ENCODE results near the gene DGKG.

DGKG gene

DNA sequence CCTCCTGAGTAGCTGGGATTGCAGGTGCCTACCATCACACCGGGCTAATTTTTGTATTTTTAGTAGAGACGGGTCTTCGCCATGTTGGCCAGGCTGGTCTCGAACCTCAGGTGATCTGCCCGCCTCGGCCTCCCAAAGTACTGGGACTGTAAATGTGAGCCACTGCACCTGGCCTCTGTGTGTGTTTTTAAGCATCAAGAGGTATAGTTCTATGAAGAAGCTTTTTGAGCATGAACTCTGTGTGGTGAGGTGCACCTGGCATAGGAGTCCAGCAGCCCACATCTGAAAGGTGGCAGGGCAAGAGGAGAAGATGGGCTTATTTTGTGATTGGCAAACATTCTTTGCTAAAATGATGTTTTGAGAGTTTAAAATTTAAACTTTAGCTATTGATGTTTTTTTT is 118.0 kb downstream of the DGKG start:
- H3K36me3 ChIP-seq (ENCODE audit: insufficient read depth, insufficient read length, low read length), result no peaks in the 10 kb centered on the region
- DNase-seq (ENCODE audit: low read depth, low spot score), result no peak
- TF ChIP-seq SUZ12 (IDR thresholded peaks at IDR 0.05; ENCODE audit: extremely low read depth, insufficient read depth, insufficient read length) (no peak), ZNF274 (IDR thresholded peaks at IDR 0.05; ENCODE audit: low read depth, low read length) (no peak), YY1 (IDR thresholded peaks at IDR 0.05; ENCODE audit: insufficient read depth, insufficient read length) (no peak)

GRCh38 chr3:186241910-186242821 is 119.9 kb downstream of the DGKG start:
- TF ChIP-seq SUZ12 (IDR thresholded peaks at IDR 0.05; ENCODE audit: extremely low read depth, insufficient read depth, insufficient read length) (no peak), YY1 (IDR thresholded peaks at IDR 0.05; ENCODE audit: insufficient read depth, insufficient read length) (no peak), ZNF274 (IDR thresholded peaks at IDR 0.05; ENCODE audit: low read depth, low read length) (no peak)
- H3K36me3 ChIP-seq (ENCODE audit: insufficient read depth, insufficient read length, low read length), result no peaks in the 10 kb centered on the region
- peak; percentile 64 for DNase-seq (ENCODE audit: low read depth, low spot score)
- H3K4me1 ChIP-seq (ENCODE audit: insufficient read depth, insufficient read length), result no peaks in the 10 kb centered on the region
- no peak overlapping the region for H3K9ac ChIP-seq (ENCODE audit: insufficient read length, low read depth)
- H3K27me3 ChIP-seq (ENCODE audit: insufficient read depth, insufficient read length), result no peaks in the 10 kb centered on the region
- H3K9me3 ChIP-seq (ENCODE audit: insufficient read depth, low read length), result no peaks in the 10 kb centered on the region
- H3K4me3 ChIP-seq (ENCODE audit: insufficient read length, low read depth), result no peak overlapping the region

More for the DNA sequence above, 118.0 kb downstream of the DGKG start:
- Histone ChIP-seq H3K4me1 (ENCODE audit: insufficient read depth, insufficient read length) (no peaks in the 10 kb centered on the region), H3K4me3 (ENCODE audit: insufficient read length, low read depth) (no peak overlapping the region), H3K9me3 (ENCODE audit: insufficient read depth, low read length) (no peaks in the 10 kb centered on the region), H3K9ac (ENCODE audit: insufficient read length, low read depth) (no peak overlapping the region), H3K27me3 (ENCODE audit: insufficient read depth, insufficient read length) (no peaks in the 10 kb centered on the region)

- no peaks in the 10 kb centered on the region for H3K4me1 ChIP-seq (ENCODE audit: insufficient read depth, insufficient read length)
- no peaks in the 10 kb centered on the region for H3K9me3 ChIP-seq (ENCODE audit: insufficient read depth, low read length)
- TF ChIP-seq ZNF274 (IDR thresholded peaks at IDR 0.05; ENCODE audit: low read depth, low read length) (no peak), YY1 (IDR thresholded peaks at IDR 0.05; ENCODE audit: insufficient read depth, insufficient read length) (no peak), SUZ12 (IDR thresholded peaks at IDR 0.05; ENCODE audit: extremely low read depth, insufficient read depth, insufficient read length) (no peak)
- no peaks in the 10 kb centered on the region for H3K27me3 ChIP-seq (ENCODE audit: insufficient read depth, insufficient read length)
- DNase-seq (ENCODE audit: low read depth, low spot score), result no peak
- H3K36me3 ChIP-seq (ENCODE audit: insufficient read depth, insufficient read length, low read length), result no peaks in the 10 kb centered on the region
- H3K9ac ChIP-seq (ENCODE audit: insufficient read length, low read depth), result no peak overlapping the region
- no peak overlapping the region for H3K4me3 ChIP-seq (ENCODE audit: insufficient read length, low read depth)
Observed at GRCh38 chr3:186239321-186239720, 122.7 kb downstream of the DGKG start.

GRCh38 chr3:186237915-186238314 is 124.1 kb downstream of the DGKG start:
- H3K36me3 ChIP-seq (ENCODE audit: insufficient read depth, insufficient read length, low read length), result no peaks in the 10 kb centered on the region
- TF ChIP-seq ZNF274 (IDR thresholded peaks at IDR 0.05; ENCODE audit: low read depth, low read length), result no peak
- no peak for TF ChIP-seq YY1 (IDR thresholded peaks at IDR 0.05; ENCODE audit: insufficient read depth, insufficient read length)
- TF ChIP-seq SUZ12 (IDR thresholded peaks at IDR 0.05; ENCODE audit: extremely low read depth, insufficient read depth, insufficient read length), result no peak
- no peak for DNase-seq (ENCODE audit: low read depth, low spot score)
- no peak overlapping the region for H3K9ac ChIP-seq (ENCODE audit: insufficient read length, low read depth)
- H3K4me3 ChIP-seq (ENCODE audit: insufficient read length, low read depth), result no peak overlapping the region
- no peaks in the 10 kb centered on the region for H3K4me1 ChIP-seq (ENCODE audit: insufficient read depth, insufficient read length)
- H3K27me3 ChIP-seq (ENCODE audit: insufficient read depth, insufficient read length), result no peaks in the 10 kb centered on the region
- H3K9me3 ChIP-seq (ENCODE audit: insufficient read depth, low read length), result no peaks in the 10 kb centered on the region

GRCh38 chr3:186236357-186237020 is 125.5 kb downstream of the DGKG start:
- Histone ChIP-seq H3K9ac (ENCODE audit: insufficient read length, low read depth) (no peak overlapping the region), H3K4me1 (ENCODE audit: insufficient read depth, insufficient read length) (no peaks in the 10 kb centered on the region), H3K27me3 (ENCODE audit: insufficient read depth, insufficient read length) (no peaks in the 10 kb centered on the region), H3K36me3 (ENCODE audit: insufficient read depth, insufficient read length, low read length) (no peaks in the 10 kb centered on the region), H3K4me3 (ENCODE audit: insufficient read length, low read depth) (no peak overlapping the region), H3K9me3 (ENCODE audit: insufficient read depth, low read length) (no peaks in the 10 kb centered on the region)
- no peak for DNase-seq (ENCODE audit: low read depth, low spot score)
- TF ChIP-seq ZNF274 (IDR thresholded peaks at IDR 0.05; ENCODE audit: low read depth, low read length), result no peak
- no peak for TF ChIP-seq SUZ12 (IDR thresholded peaks at IDR 0.05; ENCODE audit: extremely low read depth, insufficient read depth, insufficient read length)
- no peak for TF ChIP-seq YY1 (IDR thresholded peaks at IDR 0.05; ENCODE audit: insufficient read depth, insufficient read length)

- no peak for DNase-seq (ENCODE audit: low read depth, low spot score)
- TF ChIP-seq YY1 (IDR thresholded peaks at IDR 0.05; ENCODE audit: insufficient read depth, insufficient read length) (no peak), SUZ12 (IDR thresholded peaks at IDR 0.05; ENCODE audit: extremely low read depth, insufficient read depth, insufficient read length) (no peak), ZNF274 (IDR thresholded peaks at IDR 0.05; ENCODE audit: low read depth, low read length) (no peak)
- no peaks in the 10 kb centered on the region for H3K4me1 ChIP-seq (ENCODE audit: insufficient read depth, insufficient read length)
- no peak overlapping the region for H3K4me3 ChIP-seq (ENCODE audit: insufficient read length, low read depth)
- H3K9me3 ChIP-seq (ENCODE audit: insufficient read depth, low read length), result no peaks in the 10 kb centered on the region
- no peaks in the 10 kb centered on the region for H3K36me3 ChIP-seq (ENCODE audit: insufficient read depth, insufficient read length, low read length)
- H3K27me3 ChIP-seq (ENCODE audit: insufficient read depth, insufficient read length), result no peaks in the 10 kb centered on the region
- no peak overlapping the region for H3K9ac ChIP-seq (ENCODE audit: insufficient read length, low read depth)
Observed at GRCh38 chr3:186235554-186235953, 126.5 kb downstream of the DGKG start.

DNA sequence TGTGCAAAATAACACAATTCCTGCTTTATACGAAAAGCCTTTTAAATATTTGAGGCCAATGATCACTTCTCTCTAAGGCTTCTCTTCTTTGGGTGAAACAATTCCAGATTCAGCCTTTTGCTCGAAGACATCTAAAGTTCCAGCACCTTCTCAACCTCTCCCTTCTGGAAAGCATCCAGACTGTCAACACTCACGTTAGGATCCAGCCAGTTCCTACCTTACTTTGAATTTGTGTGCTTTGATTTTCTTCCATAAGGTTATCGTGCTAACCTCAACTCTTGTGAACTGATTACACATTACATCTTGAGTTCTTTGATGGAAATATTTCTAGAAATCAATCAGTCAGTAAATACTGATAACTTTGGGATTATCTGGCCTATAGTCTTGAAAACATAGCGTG is 127.9 kb downstream of the DGKG start:
- Histone ChIP-seq H3K27me3 (ENCODE audit: insufficient read depth, insufficient read length) (no peaks in the 10 kb centered on the region), H3K9ac (ENCODE audit: insufficient read length, low read depth) (no peak overlapping the region), H3K4me1 (ENCODE audit: insufficient read depth, insufficient read length) (no peaks in the 10 kb centered on the region), H3K9me3 (ENCODE audit: insufficient read depth, low read length) (no peaks in the 10 kb centered on the region), H3K4me3 (ENCODE audit: insufficient read length, low read depth) (no peak overlapping the region), H3K36me3 (ENCODE audit: insufficient read depth, insufficient read length, low read length) (no peaks in the 10 kb centered on the region)
- TF ChIP-seq YY1 (IDR thresholded peaks at IDR 0.05; ENCODE audit: insufficient read depth, insufficient read length) (no peak), ZNF274 (IDR thresholded peaks at IDR 0.05; ENCODE audit: low read depth, low read length) (no peak), SUZ12 (IDR thresholded peaks at IDR 0.05; ENCODE audit: extremely low read depth, insufficient read depth, insufficient read length) (no peak)
- DNase-seq (ENCODE audit: low read depth, low spot score), result no peak

Measured in NT2/D1 (cell line).